Fibroblast of lung (primary cell): ENCODE measurements around the gene DHRS12. TPM values are rescaled to one million over a fixed set of nuclear protein-coding genes. Genes with fewer than 3 reads are reported as not detected.

ENCODE experiments used
- DNase-seq, 2 donors: peaks; one replicate each; pipeline versions ENCODE4 v3.0.0 to v3.0.0-alpha.2; 2010; ENCODE audit warnings: low read depth in 2 of 2
- H2AFZ ChIP-seq: 2 replicates; pipeline ENCODE4 v1.5.1; 2012; ENCODE audit warnings: low read length, control low read depth, inconsistent platforms
- H3K27ac ChIP-seq: 2 replicates; pipeline ENCODE4 v1.5.1; 2011; ENCODE audit warnings: low read length, control low read depth; ENCODE audit not compliant: insufficient read depth
- H3K27me3 ChIP-seq: 2 replicates; pipeline ENCODE4 v1.5.1; 2011; ENCODE audit warnings: mild to moderate bottlenecking, low read length; ENCODE audit not compliant: control insufficient read depth, insufficient read depth
- H3K36me3 ChIP-seq: 2 replicates; pipeline ENCODE4 v1.5.1; 2011; ENCODE audit warnings: low read length; ENCODE audit not compliant: control insufficient read depth, insufficient read depth
- H3K4me1 ChIP-seq: 2 replicates; pipeline ENCODE4 v1.5.1; 2011; ENCODE audit warnings: low read length; ENCODE audit not compliant: control insufficient read depth, insufficient read depth; ENCODE audit errors: extremely low read depth
- H3K4me2 ChIP-seq: 2 replicates; pipeline ENCODE4 v1.5.1; 2011; ENCODE audit warnings: low read length, control low read depth; ENCODE audit not compliant: insufficient read depth; ENCODE audit errors: extremely low read depth
- H3K4me3 ChIP-seq, 4 experiments: fragments of 200-600 bp in 1 of 4; sonication (generic) in 1 of 4; replicated peaks in 1 of 4; 2 replicates each; pipeline ENCODE4 v1.5.1; 2011 to 2016; ENCODE audit warnings: low read length in 4 of 4, low read depth in 3 of 4, mild to moderate bottlenecking in 3 of 4, control low read depth in 2 of 4, inconsistent platforms in 1 of 4, mixed read lengths in 1 of 4; ENCODE audit not compliant: insufficient read depth in 1 of 4; ENCODE audit errors: control extremely low read depth in 1 of 4
- H3K79me2 ChIP-seq: 2 replicates; pipeline ENCODE4 v1.5.1; 2012; ENCODE audit warnings: mild to moderate bottlenecking, low read length, inconsistent platforms; ENCODE audit not compliant: control insufficient read depth, insufficient read depth
- H3K9ac ChIP-seq: 2 replicates; pipeline ENCODE4 v1.5.1; 2011; ENCODE audit warnings: mild to moderate bottlenecking, low read length, control low read depth; ENCODE audit not compliant: insufficient read depth
- H3K9me3 ChIP-seq: 2 replicates; pipeline ENCODE4 v1.5.1; 2012; ENCODE audit warnings: low read depth, low read length; ENCODE audit not compliant: control insufficient read depth, insufficient read depth
- H4K20me1 ChIP-seq: 2 replicates; pipeline ENCODE4 v1.5.1; 2011; ENCODE audit warnings: low read length; ENCODE audit not compliant: control insufficient read depth, insufficient read depth; ENCODE audit errors: extremely low read depth
- CTCF ChIP-seq, 2 donors: IDR thresholded peaks in 1 of 2; conservative IDR thresholded peaks in 1 of 2; 1 replicate in 1 of 2; 2 replicates in 1 of 2; pipeline ENCODE4 v1.5.1; 2011 to 2012; ENCODE audit warnings: low read length in 2 of 2, control low read depth in 1 of 2, inconsistent platforms in 1 of 2, low read depth in 1 of 2, mild to moderate bottlenecking in 1 of 2
- EZH2 ChIP-seq: IDR thresholded peaks from 2 replicates; pipeline ENCODE4 v1.5.1; 2012; ENCODE audit warnings: low read length, control low read depth, mild to moderate bottlenecking; ENCODE audit errors: missing control alignments
- polyA plus RNA-seq, 2 donors: library from polyadenylated mRNA; depleted of rRNA in 1 of 2; stranded (reverse) in 1 of 2; unstranded in 1 of 2; fragments of >200 nt; gene quantifications; 2 replicates each; pipeline ENCODE4 v1.2.1, GENCODE V29; 2011 to 2012; ENCODE audit warnings: missing spikeins in 1 of 2
- total RNA-seq: library from RNA; depleted of rRNA; stranded (reverse); fragments of >200 nt; gene quantifications from 2 replicates; pipeline ENCODE4 v1.2.1, GENCODE V29; 2014

Gene DHRS12
- total and polyA plus RNA-seq, 2 donors (not counting 1 experiment from before 2014, with no cell fraction given), result 5.7 to 6.1 TPM

- peaks cover 34% of the 10 kb centered on the region for H3K27me3 ChIP-seq
- H3K4me1 ChIP-seq, result no peaks in the 10 kb centered on the region
- H3K27ac ChIP-seq, result no peak overlapping the region
- no peaks in the 10 kb centered on the region for H3K9me3 ChIP-seq
- H3K9ac ChIP-seq, result no peak overlapping the region
- TF ChIP-seq CTCF (conservative IDR thresholded peaks at IDR 0.05 in 1 of 2, IDR thresholded peaks at IDR 0.05 in 1 of 2; ENCODE audit: low read depth in 1 of 2, low read length in 2 of 2) (no peak), EZH2 (no peak)
- no peak overlapping the region for H3K4me3 ChIP-seq
- no peak overlapping the region for H2AFZ ChIP-seq
- peak; percentile 40 to 49 for DNase-seq
- H4K20me1 ChIP-seq, result no peaks in the 10 kb centered on the region
- no peaks in the 10 kb centered on the region for H3K79me2 ChIP-seq
- no peak overlapping the region for H3K4me2 ChIP-seq
- H3K36me3 ChIP-seq, result no peaks in the 10 kb centered on the region
Observed at GRCh38 chr13:51818781-51819511, 15.0 kb upstream of the DHRS12 start.

GRCh38 chr13:51818276-51818675 lies 14.3 kb upstream of the DHRS12 start:
- no peaks in the 10 kb centered on the region for H4K20me1 ChIP-seq

GRCh38 chr13:51817717-51818116 lies 13.8 kb upstream of the DHRS12 start:
- Histone ChIP-seq H4K20me1 (no peaks in the 10 kb centered on the region), H3K9ac (no peak overlapping the region), H2AFZ (no peak overlapping the region), H3K4me3 (no peak overlapping the region), H3K4me2 (no peak overlapping the region), H3K9me3 (no peaks in the 10 kb centered on the region), H3K4me1 (no peaks in the 10 kb centered on the region), H3K79me2 (no peaks in the 10 kb centered on the region), H3K27me3 (peaks cover 34% of the 10 kb centered on the region), H3K36me3 (no peaks in the 10 kb centered on the region), H3K27ac (no peak overlapping the region)
- no peak for DNase-seq
- TF ChIP-seq EZH2 (no peak), CTCF (conservative IDR thresholded peaks at IDR 0.05 in 1 of 2, IDR thresholded peaks at IDR 0.05 in 1 of 2; ENCODE audit: low read depth in 1 of 2, low read length in 2 of 2) (no peak)

More at GRCh38 chr13:51818276-51818675, 14.3 kb upstream of the DHRS12 start:
- no peaks in the 10 kb centered on the region for H3K36me3 ChIP-seq
- no peak overlapping the region for H2AFZ ChIP-seq
- no peak overlapping the region for H3K4me3 ChIP-seq
- no peak overlapping the region for H3K4me2 ChIP-seq
- H3K9me3 ChIP-seq, result no peaks in the 10 kb centered on the region
- H3K27ac ChIP-seq, result no peak overlapping the region
- no peak for DNase-seq
- H3K4me1 ChIP-seq, result no peaks in the 10 kb centered on the region
- no peaks in the 10 kb centered on the region for H3K79me2 ChIP-seq
- H3K9ac ChIP-seq, result no peak overlapping the region
- TF ChIP-seq EZH2 (no peak), CTCF (conservative IDR thresholded peaks at IDR 0.05 in 1 of 2, IDR thresholded peaks at IDR 0.05 in 1 of 2; ENCODE audit: low read depth in 1 of 2, low read length in 2 of 2) (no peak)
- H3K27me3 ChIP-seq, result peaks cover 34% of the 10 kb centered on the region
